ENCODE results near the gene RPS6KA5.

RPS6KA5 gene

GRCh38 chr14:91075553-91075952, 15.1 kb upstream of the RPS6KA5 start:
- H3F3A ChIP-seq (ENCODE audit: control insufficient read depth, insufficient read depth), result no peaks in the 10 kb centered on the region
- H3K4me2 ChIP-seq (ENCODE audit: low read length), result no peak overlapping the region
- TF ChIP-seq EZH2phosphoT487 (IDR thresholded peaks at IDR 0.05; ENCODE audit: borderline replicate concordance, low read length), result no peak
- TF ChIP-seq, protein P1, sequence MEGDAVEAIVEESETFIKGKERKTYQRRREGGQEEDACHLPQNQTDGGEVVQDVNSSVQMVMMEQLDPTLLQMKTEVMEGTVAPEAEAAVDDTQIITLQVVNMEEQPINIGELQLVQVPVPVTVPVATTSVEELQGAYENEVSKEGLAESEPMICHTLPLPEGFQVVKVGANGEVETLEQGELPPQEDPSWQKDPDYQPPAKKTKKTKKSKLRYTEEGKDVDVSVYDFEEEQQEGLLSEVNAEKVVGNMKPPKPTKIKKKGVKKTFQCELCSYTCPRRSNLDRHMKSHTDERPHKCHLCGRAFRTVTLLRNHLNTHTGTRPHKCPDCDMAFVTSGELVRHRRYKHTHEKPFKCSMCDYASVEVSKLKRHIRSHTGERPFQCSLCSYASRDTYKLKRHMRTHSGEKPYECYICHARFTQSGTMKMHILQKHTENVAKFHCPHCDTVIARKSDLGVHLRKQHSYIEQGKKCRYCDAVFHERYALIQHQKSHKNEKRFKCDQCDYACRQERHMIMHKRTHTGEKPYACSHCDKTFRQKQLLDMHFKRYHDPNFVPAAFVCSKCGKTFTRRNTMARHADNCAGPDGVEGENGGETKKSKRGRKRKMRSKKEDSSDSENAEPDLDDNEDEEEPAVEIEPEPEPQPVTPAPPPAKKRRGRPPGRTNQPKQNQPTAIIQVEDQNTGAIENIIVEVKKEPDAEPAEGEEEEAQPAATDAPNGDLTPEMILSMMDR (IDR thresholded peaks at IDR 0.05; ENCODE audit: low read depth, low read length, poor library complexity, severe bottlenecking), result no peak
- H3K36me3 ChIP-seq (ENCODE audit: control insufficient read depth, low read length), result no peaks in the 10 kb centered on the region
- no peak overlapping the region for H3K4me3 ChIP-seq (ENCODE audit: low read length)
- no peak overlapping the region for H3K27ac ChIP-seq (ENCODE audit: low read depth, low read length)
- no peaks in the 10 kb centered on the region for H3K79me2 ChIP-seq (ENCODE audit: control insufficient read depth, low read length)
- H3K27me3 ChIP-seq (ENCODE audit: control insufficient read depth, low read length), result no peaks in the 10 kb centered on the region
- no peaks in the 10 kb centered on the region for H4K20me1 ChIP-seq (ENCODE audit: control insufficient read depth, insufficient read depth, low read depth, low read length)
- H3K9me2 ChIP-seq (replicated peaks; ENCODE audit: control insufficient read depth, low read length), result no peaks in the 10 kb centered on the region
- H3K4me1 ChIP-seq (ENCODE audit: control insufficient read depth, low read length), result no peaks in the 10 kb centered on the region
- no peaks in the 10 kb centered on the region for H3K9me3 ChIP-seq (ENCODE audit: control insufficient read depth, insufficient read depth, low read length)

- H3K9me3 ChIP-seq (ENCODE audit: control insufficient read depth, insufficient read depth, low read length), result no peaks in the 10 kb centered on the region
- H3K27ac ChIP-seq (ENCODE audit: low read depth, low read length), result no peak overlapping the region
- H4K20me1 ChIP-seq (ENCODE audit: control insufficient read depth, insufficient read depth, low read depth, low read length), result no peaks in the 10 kb centered on the region
- no peak overlapping the region for H3K4me3 ChIP-seq (ENCODE audit: low read length)
- H3K4me1 ChIP-seq (ENCODE audit: control insufficient read depth, low read length), result no peaks in the 10 kb centered on the region
- H3K27me3 ChIP-seq (ENCODE audit: control insufficient read depth, low read length), result no peaks in the 10 kb centered on the region
- no peaks in the 10 kb centered on the region for H3K79me2 ChIP-seq (ENCODE audit: control insufficient read depth, low read length)
- H3F3A ChIP-seq (ENCODE audit: control insufficient read depth, insufficient read depth), result no peaks in the 10 kb centered on the region
- TF ChIP-seq, protein P1 (IDR thresholded peaks at IDR 0.05; ENCODE audit: low read depth, low read length, poor library complexity, severe bottlenecking), result no peak
- no peak for TF ChIP-seq EZH2phosphoT487 (IDR thresholded peaks at IDR 0.05; ENCODE audit: borderline replicate concordance, low read length)
- no peaks in the 10 kb centered on the region for H3K36me3 ChIP-seq (ENCODE audit: control insufficient read depth, low read length)
- H3K9me2 ChIP-seq (replicated peaks; ENCODE audit: control insufficient read depth, low read length), result no peaks in the 10 kb centered on the region
- no peak overlapping the region for H3K4me2 ChIP-seq (ENCODE audit: low read length)
Observed at GRCh38 chr14:91070572-91070971, 10.1 kb upstream of the RPS6KA5 start.

DNA sequence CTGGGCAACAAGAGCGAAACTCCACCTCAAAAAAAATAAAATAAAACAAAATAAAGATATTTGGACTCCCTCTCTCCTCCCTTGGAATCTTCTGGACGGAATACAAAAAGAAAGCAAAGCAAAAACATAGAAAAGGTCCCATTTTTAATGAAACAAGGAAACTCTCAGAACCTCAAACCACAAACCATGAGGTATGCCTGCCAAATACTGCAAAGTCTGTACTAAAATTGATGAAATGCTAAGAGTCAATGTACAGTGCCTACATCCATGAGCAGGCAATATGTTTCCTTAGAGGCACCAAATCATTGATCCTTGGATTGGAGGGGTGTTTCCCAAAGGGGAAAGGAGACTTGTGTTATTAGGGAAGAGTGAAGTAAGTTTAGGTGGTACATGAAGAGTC, 8.2 kb upstream of the RPS6KA5 start:
- Histone ChIP-seq H3K4me1 (ENCODE audit: control insufficient read depth, low read length) (peaks cover 2% of the 10 kb centered on the region), H3K36me3 (ENCODE audit: control insufficient read depth, low read length) (0 out of 2 replicates have a peak, but pooled peaks cover under 1% of the 10 kb centered on the region), H3K27me3 (ENCODE audit: control insufficient read depth, low read length) (no peaks in the 10 kb centered on the region), H3K27ac (ENCODE audit: low read depth, low read length) (no peak overlapping the region), H3F3A (ENCODE audit: control insufficient read depth, insufficient read depth) (no peaks in the 10 kb centered on the region), H3K4me3 (ENCODE audit: low read length) (no peak overlapping the region), H3K9me3 (ENCODE audit: control insufficient read depth, insufficient read depth, low read length) (no peaks in the 10 kb centered on the region), H3K4me2 (ENCODE audit: low read length) (no peak overlapping the region), H3K79me2 (ENCODE audit: control insufficient read depth, low read length) (no peaks in the 10 kb centered on the region), H3K9me2 (replicated peaks; ENCODE audit: control insufficient read depth, low read length) (no peaks in the 10 kb centered on the region), H4K20me1 (ENCODE audit: control insufficient read depth, insufficient read depth, low read depth, low read length) (no peaks in the 10 kb centered on the region)
- TF ChIP-seq, protein P1 (IDR thresholded peaks at IDR 0.05; ENCODE audit: low read depth, low read length, poor library complexity, severe bottlenecking), result no peak
- TF ChIP-seq EZH2phosphoT487 (IDR thresholded peaks at IDR 0.05; ENCODE audit: borderline replicate concordance, low read length), result no peak

Measured in DOHH2 (cell line).